Measurements from ENCODE around the gene ZBTB18.

The ZBTB18 gene

DNA sequence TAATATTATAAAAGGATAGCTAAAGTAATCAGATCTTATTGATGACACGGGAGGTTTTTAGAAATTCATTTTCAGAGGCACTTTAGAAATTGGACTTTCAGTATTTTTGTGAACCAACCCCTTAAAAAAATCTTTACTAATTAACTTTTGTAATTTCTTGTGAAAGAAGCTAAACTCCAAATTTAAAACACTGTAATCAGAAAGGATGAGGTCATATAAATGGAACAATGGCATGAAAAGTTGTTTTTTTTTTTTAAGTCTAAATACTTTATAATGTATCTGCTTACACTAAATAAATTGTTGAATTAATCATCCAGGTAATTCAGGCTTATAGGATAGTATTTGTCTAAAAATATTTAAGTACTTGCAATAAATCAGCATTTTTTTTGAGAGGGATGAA, 9.0 kb downstream of the ZBTB18 start:
- no peak for TF ChIP-seq CTCF (IDR thresholded peaks at IDR 0.05; ENCODE audit: low read depth, low read length, missing control alignments)
- H3K4me3 ChIP-seq (ENCODE audit: low read depth, low read length): no peak overlapping the region
- DNase-seq (ENCODE audit: low read depth): no peak

- no peak overlapping the region for H3K4me3 ChIP-seq (ENCODE audit: low read depth, low read length)
- TF ChIP-seq CTCF (IDR thresholded peaks at IDR 0.05; ENCODE audit: low read depth, low read length, missing control alignments): no peak
- DNase-seq (ENCODE audit: low read depth): no peak
Observed at GRCh38 chr1:244060686-244061085, 9.6 kb downstream of the ZBTB18 start.

GRCh38 chr1:244062156-244062725, 11.2 kb downstream of the ZBTB18 start:
- no peak overlapping the region for H3K4me3 ChIP-seq (ENCODE audit: low read depth, low read length)
- TF ChIP-seq CTCF (IDR thresholded peaks at IDR 0.05; ENCODE audit: low read depth, low read length, missing control alignments): no peak
- DNase-seq (ENCODE audit: low read depth): no peak

DNA sequence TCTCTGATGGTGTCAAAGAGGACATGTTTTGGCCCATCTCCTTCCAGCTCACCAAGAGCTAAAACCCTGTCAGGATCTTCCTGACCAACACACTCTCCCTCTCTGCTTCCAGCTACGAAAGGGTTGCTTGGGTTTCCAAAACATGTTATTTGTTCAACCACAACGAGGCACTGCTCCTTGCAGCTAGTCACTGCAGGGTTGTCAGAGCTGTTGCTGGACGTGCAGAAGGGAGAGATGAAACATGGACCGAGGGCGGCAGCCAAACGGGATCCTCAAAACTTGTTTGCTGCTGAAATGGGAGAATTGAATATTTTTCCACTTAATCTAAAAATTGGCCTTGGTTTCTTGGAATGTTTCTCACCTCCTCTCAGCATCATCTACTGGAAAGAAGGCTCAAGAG, 12.4 kb downstream of the ZBTB18 start:
- H3K4me3 ChIP-seq (ENCODE audit: low read depth, low read length): no peak overlapping the region
- DNase-seq (ENCODE audit: low read depth): no peak
- no peak for TF ChIP-seq CTCF (IDR thresholded peaks at IDR 0.05; ENCODE audit: low read depth, low read length, missing control alignments)

DNA sequence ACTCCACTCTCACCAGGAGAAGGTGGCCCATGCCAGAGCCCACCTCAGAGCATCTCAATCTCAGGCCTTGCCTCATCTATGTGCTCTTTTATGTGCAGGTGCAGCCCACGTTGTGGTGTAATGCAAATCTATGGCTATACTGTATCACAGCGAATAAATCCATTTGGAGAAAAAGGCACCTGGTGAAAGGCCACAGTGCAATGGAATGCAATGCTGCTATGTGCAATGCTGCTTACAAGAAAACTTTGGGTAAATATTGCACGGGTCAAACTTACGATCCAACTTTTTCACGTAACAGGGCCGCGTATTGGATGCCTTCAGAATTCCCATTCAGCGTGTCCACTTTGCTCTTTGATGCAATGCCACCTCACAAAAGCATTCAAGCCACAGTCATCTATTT, 13.5 kb downstream of the ZBTB18 start:
- H3K4me3 ChIP-seq (ENCODE audit: low read depth, low read length): no peak overlapping the region
- DNase-seq (ENCODE audit: low read depth): no peak
- TF ChIP-seq CTCF (IDR thresholded peaks at IDR 0.05; ENCODE audit: low read depth, low read length, missing control alignments): no peak

DNA sequence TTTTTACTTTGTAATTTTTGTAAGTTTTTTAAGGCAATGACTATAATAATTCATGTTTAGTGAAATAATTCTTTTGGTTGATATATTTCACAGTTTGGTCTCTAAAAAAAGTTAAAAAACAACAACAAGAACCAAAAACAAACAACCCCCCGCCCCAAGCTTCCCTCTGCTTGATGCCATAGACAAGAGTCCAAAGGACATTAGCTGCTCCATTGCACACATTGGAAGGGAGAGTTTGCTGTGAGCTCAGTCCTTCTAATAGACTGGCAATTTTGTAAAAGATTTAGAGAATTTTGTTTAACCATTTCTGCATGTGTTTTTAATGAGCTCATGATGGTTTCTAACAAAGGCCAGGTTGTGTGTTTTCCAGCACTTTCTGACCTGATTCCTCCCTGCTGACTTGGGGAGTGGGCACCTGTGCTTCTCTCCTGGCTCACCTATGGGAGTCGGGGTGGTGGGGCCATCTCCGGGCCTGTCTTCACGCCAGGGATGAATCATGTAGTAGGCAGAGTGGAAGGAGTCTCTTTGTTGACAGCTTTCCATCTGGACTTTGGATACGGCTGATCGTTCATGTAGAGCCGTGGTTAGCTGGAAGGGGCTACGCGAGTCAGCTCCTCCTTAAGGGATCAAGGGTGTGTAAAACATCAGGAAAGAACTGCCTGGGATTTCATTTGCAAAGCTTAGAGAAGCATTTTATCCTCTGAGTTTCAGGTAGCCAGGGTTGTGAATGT, 14.1 kb downstream of the ZBTB18 start:
- TF ChIP-seq CTCF (IDR thresholded peaks at IDR 0.05; ENCODE audit: low read depth, low read length, missing control alignments): no peak
- no peak overlapping the region for H3K4me3 ChIP-seq (ENCODE audit: low read depth, low read length)
- no peak for DNase-seq (ENCODE audit: low read depth)

DNA sequence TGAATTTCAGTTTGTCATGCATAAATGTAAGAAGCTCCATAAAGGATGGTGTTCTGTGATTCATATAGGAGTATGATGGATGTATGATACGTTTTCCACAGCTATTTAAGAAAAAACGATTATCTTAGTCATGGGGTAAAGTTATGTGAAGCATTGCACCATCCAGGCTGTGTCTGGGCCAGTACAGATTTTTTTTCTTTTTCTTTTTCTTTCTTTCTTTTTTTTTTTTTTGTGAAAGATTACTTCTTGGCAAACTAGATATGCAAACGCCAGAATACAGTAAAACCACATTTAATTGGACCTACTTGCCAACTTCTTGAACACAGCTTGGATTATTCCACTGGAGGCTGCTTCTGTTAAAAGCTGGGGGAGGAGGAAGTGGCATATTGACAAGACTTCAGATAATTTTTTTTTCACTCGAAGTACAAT, 14.9 kb downstream of the ZBTB18 start:
- H3K4me3 ChIP-seq (ENCODE audit: low read depth, low read length): no peak overlapping the region
- no peak for DNase-seq (ENCODE audit: low read depth)
- TF ChIP-seq CTCF (IDR thresholded peaks at IDR 0.05; ENCODE audit: low read depth, low read length, missing control alignments): no peak
